NCI-H226 (cell line): ENCODE data around the gene KRT84.
"Not testable (repeated sequence)": the region's sequence is repeated elsewhere in the genome, so short reads cannot be mapped to it uniquely, and the experiment has no call there.

Experiments used
- DNase-seq: peaks from one replicate; pipeline ENCODE4 v3.0.0-alpha.2; 2015

KRT84 gene

GRCh38 chr12:52411815-52412214 is 26.4 kb upstream of the KRT84 start:
- DNase-seq, result no peak

- not testable (repeated sequence) for DNase-seq
These were observed 25.3 kb upstream of the KRT84 start for GRCh38 chr12:52410589-52411248.

GRCh38 chr12:52407918-52408317 is 22.5 kb upstream of the KRT84 start:
- DNase-seq, result no peak

GRCh38 chr12:52405922-52406385 is 20.5 kb upstream of the KRT84 start, which contains the start of gene KRT82:
TSS of gene KRT82 (minus strand) at chr12:52406335. CDS start at chr12:52406277, 58 bp downstream.
- DNase-seq, result no peak

- DNase-seq, result no peak
These were observed 19.5 kb upstream of the KRT84 start for GRCh38 chr12:52404951-52405350.

- DNase-seq, result no peak
These were observed 18.1 kb upstream of the KRT84 start for GRCh38 chr12:52403561-52403960.

- DNase-seq, result no peak
These were observed 17.6 kb upstream of the KRT84 start for GRCh38 chr12:52402873-52403540.

- DNase-seq, result no peak
These were observed 16.9 kb upstream of the KRT84 start for GRCh38 chr12:52402377-52402776.

- DNase-seq, result no peak
These were observed 16.5 kb upstream of the KRT84 start for GRCh38 chr12:52401926-52402325.

- no peak for DNase-seq
These were observed 16.1 kb upstream of the KRT84 start for GRCh38 chr12:52401526-52401925.

GRCh38 chr12:52400906-52401305 is 15.5 kb upstream of the KRT84 start:
- DNase-seq, result no peak

GRCh38 chr12:52399756-52400155 is 14.3 kb upstream of the KRT84 start:
- no peak for DNase-seq

- no peak for DNase-seq
These were observed 12.7 kb upstream of the KRT84 start for GRCh38 chr12:52398176-52398575.

GRCh38 chr12:52396656-52397055 is 11.2 kb upstream of the KRT84 start:
- DNase-seq, result no peak

GRCh38 chr12:52395761-52396434 is 10.4 kb upstream of the KRT84 start:
- peak; percentile 37 for DNase-seq

- DNase-seq, result no peak
These were observed 9.5 kb upstream of the KRT84 start for GRCh38 chr12:52394836-52395405.

GRCh38 chr12:52392465-52393007 is 7.1 kb upstream of the KRT84 start:
- DNase-seq, result no peak

- no peak for DNase-seq
These were observed 6.2 kb upstream of the KRT84 start for GRCh38 chr12:52391618-52392002.

GRCh38 chr12:52390739-52391617 is 5.5 kb upstream of the KRT84 start:
- DNase-seq, result peak; percentile 25

- peak; percentile 61 for DNase-seq
These were observed 4.1 kb upstream of the KRT84 start for GRCh38 chr12:52389313-52390207.

- DNase-seq, result no peak
These were observed 2.4 kb upstream of the KRT84 start for GRCh38 chr12:52387859-52388258.
